ENCODE measurements around the gene MAD1L1.

MAD1L1 gene

GRCh38 chr7:2141651-2142050, 91.1 kb downstream of the MAD1L1 start:
- DNase-seq (ENCODE audit: low read depth in 1 of 2, low spot score in 1 of 2), result no peak

GRCh38 chr7:2141021-2141410, 91.7 kb downstream of the MAD1L1 start:
- DNase-seq (ENCODE audit: low read depth in 1 of 2, low spot score in 1 of 2), result no peak

- no peak for DNase-seq (ENCODE audit: low read depth in 1 of 2, low spot score in 1 of 2)
Measured at GRCh38 chr7:2140216-2141020, 92.3 kb downstream of the MAD1L1 start.

GRCh38 chr7:2139004-2139699, 93.6 kb downstream of the MAD1L1 start:
- DNase-seq (ENCODE audit: low read depth in 1 of 2, low spot score in 1 of 2), result no peak

- peak in 1 of 2 donors; percentile 31 for DNase-seq (ENCODE audit: low read depth in 1 of 2, low spot score in 1 of 2)
Measured at GRCh38 chr7:2138146-2138765, 94.5 kb downstream of the MAD1L1 start.

- no peak for DNase-seq (ENCODE audit: low read depth in 1 of 2, low spot score in 1 of 2)
Measured at GRCh38 chr7:2134740-2135139, 98.0 kb downstream of the MAD1L1 start.

GRCh38 chr7:2132243-2132642, 100.5 kb downstream of the MAD1L1 start:
- DNase-seq (ENCODE audit: low read depth in 1 of 2, low spot score in 1 of 2), result no peak

- DNase-seq (ENCODE audit: low read depth in 1 of 2, low spot score in 1 of 2), result no peak
Measured at GRCh38 chr7:2131800-2132199, 100.9 kb downstream of the MAD1L1 start.

- DNase-seq (ENCODE audit: low read depth in 1 of 2, low spot score in 1 of 2), result no peak
Measured at GRCh38 chr7:2131341-2131740, 101.4 kb downstream of the MAD1L1 start.

- DNase-seq (ENCODE audit: low read depth in 1 of 2, low spot score in 1 of 2), result no peak
Measured at GRCh38 chr7:2130096-2130375, 102.7 kb downstream of the MAD1L1 start.

GRCh38 chr7:2129323-2130095, 103.2 kb downstream of the MAD1L1 start:
- no peak for DNase-seq (ENCODE audit: low read depth in 1 of 2, low spot score in 1 of 2)

GRCh38 chr7:2128601-2129322, 104.0 kb downstream of the MAD1L1 start:
- DNase-seq (ENCODE audit: low read depth in 1 of 2, low spot score in 1 of 2), result no peak

- no peak for DNase-seq (ENCODE audit: low read depth in 1 of 2, low spot score in 1 of 2)
Measured at GRCh38 chr7:2126621-2127020, 106.1 kb downstream of the MAD1L1 start.

GRCh38 chr7:2125931-2126330, 106.8 kb downstream of the MAD1L1 start:
- DNase-seq (ENCODE audit: low read depth in 1 of 2, low spot score in 1 of 2), result no peak

GRCh38 chr7:2124604-2125345, 108.0 kb downstream of the MAD1L1 start:
- DNase-seq (ENCODE audit: low read depth in 1 of 2, low spot score in 1 of 2), result no peak

- DNase-seq (ENCODE audit: low read depth in 1 of 2, low spot score in 1 of 2), result no peak
Measured at GRCh38 chr7:2123916-2124315, 108.8 kb downstream of the MAD1L1 start.

GRCh38 chr7:2123360-2123759, 109.4 kb downstream of the MAD1L1 start:
- no peak for DNase-seq (ENCODE audit: low read depth in 1 of 2, low spot score in 1 of 2)

- no peak for DNase-seq (ENCODE audit: low read depth in 1 of 2, low spot score in 1 of 2)
Measured at GRCh38 chr7:2122651-2123050, 110.1 kb downstream of the MAD1L1 start.

- no peak for DNase-seq (ENCODE audit: low read depth in 1 of 2, low spot score in 1 of 2)
Measured at GRCh38 chr7:2120841-2121830, 111.6 kb downstream of the MAD1L1 start.

Measured in stimulated activated CD4-positive, alpha-beta T cell treated with anti-CD3 and anti-CD28 coated beads, Interleukin-15, amount 100 ng/mL, for 1 hour (primary cell).